ENCODE measurements around the gene GRM5. TPM values are rescaled to one million over a fixed set of nuclear protein-coding genes. Genes with fewer than 3 reads are reported as not detected.

Gene GRM5
- total RNA-seq, 1 donor from 2014 or later: not detected

DNA sequence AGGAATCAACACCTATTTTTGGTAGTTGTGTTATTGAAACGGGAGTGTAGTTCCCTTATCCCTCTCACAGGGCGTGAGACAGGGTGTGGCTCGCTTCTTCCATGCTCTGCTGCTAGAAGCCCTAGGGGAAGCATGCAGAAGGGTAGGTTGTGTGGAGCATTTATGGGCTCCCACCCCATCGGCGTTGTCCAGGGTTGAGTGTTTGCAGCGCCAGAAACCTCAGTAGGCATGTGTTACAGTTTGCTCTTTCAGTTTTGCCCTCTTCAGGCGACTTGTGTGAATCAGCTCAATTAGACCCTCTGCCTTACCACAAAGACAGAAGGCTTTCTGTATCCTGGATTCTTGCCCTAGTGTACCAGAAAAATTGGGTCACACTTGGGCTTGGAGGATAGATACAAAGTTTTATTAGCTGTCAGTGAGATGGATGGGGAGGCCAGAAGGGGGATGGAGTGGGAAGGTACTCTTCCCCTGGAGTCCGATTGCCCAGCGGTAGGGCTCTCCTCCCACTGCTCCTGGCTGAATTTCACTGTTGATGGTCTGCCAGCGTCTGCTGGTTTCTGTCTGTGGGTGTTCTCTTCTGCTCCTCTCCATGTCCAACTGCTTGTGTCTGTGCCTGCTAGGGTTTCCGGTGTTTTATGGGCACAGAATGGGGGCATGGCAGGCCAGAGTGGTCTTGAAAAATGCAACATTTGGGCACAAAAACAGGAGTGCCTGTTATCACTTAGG lies 369.9 kb downstream of the GRM5 start:
- H3K4me1 ChIP-seq: no peaks in the 10 kb centered on the region
- no peak overlapping the region for H3K4me3 ChIP-seq
- no peaks in the 10 kb centered on the region for H3K36me3 ChIP-seq
- intact Hi-C loops (cut with DNase I): no loop called here
- no peak for DNase-seq (ENCODE audit: extremely low spot score in 2 of 2)
- no peaks in the 10 kb centered on the region for H3K9me3 ChIP-seq
- no peak overlapping the region for H3K27ac ChIP-seq
- H3K27me3 ChIP-seq: no peaks in the 10 kb centered on the region
- TF ChIP-seq, protein P1, sequence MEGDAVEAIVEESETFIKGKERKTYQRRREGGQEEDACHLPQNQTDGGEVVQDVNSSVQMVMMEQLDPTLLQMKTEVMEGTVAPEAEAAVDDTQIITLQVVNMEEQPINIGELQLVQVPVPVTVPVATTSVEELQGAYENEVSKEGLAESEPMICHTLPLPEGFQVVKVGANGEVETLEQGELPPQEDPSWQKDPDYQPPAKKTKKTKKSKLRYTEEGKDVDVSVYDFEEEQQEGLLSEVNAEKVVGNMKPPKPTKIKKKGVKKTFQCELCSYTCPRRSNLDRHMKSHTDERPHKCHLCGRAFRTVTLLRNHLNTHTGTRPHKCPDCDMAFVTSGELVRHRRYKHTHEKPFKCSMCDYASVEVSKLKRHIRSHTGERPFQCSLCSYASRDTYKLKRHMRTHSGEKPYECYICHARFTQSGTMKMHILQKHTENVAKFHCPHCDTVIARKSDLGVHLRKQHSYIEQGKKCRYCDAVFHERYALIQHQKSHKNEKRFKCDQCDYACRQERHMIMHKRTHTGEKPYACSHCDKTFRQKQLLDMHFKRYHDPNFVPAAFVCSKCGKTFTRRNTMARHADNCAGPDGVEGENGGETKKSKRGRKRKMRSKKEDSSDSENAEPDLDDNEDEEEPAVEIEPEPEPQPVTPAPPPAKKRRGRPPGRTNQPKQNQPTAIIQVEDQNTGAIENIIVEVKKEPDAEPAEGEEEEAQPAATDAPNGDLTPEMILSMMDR (IDR thresholded peaks at IDR 0.05): no peak
- TF ChIP-seq POLR2AphosphoS5 (IDR thresholded peaks at IDR 0.05; ENCODE audit: insufficient read depth in 1 of 2, low read depth in 1 of 2) (no peak), POLR2A (IDR thresholded peaks at IDR 0.05) (no peak)

DNA sequence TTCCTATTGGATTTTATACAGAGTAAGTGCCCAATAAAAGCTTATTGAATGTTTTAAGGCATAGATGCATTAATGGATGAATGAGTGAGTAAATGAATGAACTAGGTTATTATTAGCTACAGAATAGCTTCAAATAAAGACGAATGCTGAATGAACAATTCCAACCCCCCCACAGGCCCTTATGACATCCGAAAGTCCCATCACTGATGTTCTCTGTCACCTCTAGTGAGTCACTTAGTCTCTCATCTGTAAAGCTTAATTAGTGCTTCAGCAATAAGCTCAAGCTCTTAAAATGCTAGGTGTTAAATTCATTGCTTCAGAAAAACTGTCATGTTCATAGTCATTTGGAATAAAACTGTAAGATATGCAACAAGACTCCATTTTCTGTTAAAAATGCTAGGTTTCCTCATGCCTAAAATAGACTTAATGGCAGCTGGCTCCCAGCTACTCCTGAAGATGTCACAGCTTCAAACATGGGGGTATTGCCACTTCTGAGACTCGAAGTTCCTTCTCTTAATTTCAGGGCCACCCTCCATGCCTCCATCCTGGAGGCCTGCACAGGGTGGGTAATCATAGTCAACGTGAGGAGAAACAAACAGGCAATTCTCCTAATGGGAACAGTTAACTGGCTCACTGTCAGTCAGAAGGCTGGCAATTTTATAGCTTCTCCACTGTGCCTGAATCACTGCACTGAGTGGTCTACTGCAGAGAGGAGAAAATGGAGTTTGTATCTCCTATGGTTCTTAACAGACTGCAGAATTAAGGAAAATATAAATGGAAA lies 373.3 kb downstream of the GRM5 start:
- H3K27ac ChIP-seq: no peak overlapping the region
- no peak for DNase-seq (ENCODE audit: extremely low spot score in 2 of 2)
- no peaks in the 10 kb centered on the region for H3K36me3 ChIP-seq
- no peaks in the 10 kb centered on the region for H3K27me3 ChIP-seq
- TF ChIP-seq POLR2A (IDR thresholded peaks at IDR 0.05) (no peak), POLR2AphosphoS5 (IDR thresholded peaks at IDR 0.05; ENCODE audit: insufficient read depth in 1 of 2, low read depth in 1 of 2) (no peak)
- TF ChIP-seq, protein P1 (IDR thresholded peaks at IDR 0.05): no peak
- H3K4me3 ChIP-seq: no peak overlapping the region
- H3K9me3 ChIP-seq: no peaks in the 10 kb centered on the region
- H3K4me1 ChIP-seq: no peaks in the 10 kb centered on the region
- intact Hi-C loops (cut with DNase I): no loop called here

DNA sequence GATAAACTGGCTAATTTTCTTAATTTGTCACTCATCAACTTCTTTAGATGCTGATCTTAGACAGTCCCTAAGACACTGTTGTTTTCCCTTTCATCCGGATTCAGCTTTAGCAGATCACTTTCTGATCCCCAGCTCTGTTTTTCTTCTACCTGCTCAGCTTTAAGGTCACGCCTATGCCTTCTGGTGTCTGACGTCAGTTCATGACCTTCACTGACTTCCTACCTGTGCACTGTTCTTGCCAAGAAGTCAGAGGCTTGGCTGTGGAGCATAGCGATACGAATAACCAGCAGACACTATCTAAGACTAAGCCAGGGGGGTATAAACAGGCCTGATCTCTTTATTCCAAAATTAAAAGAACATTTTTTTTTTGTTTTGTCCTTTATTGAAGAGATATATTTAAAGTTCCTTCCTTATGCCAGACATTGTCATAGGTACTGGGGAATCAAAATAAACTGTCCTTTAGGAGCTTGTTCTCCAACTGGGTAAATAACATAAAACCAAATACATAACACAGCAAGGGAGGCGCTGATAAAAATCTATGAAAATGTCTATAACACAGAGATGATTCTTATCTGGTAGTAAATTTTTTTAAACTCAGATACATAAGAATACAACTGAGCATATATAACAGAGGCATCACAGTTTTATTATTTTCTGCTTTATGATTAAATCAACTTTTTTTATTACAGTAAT lies 376.1 kb downstream of the GRM5 start:
- intact Hi-C loops (cut with DNase I): no loop called here
- no peaks in the 10 kb centered on the region for H3K4me1 ChIP-seq

DNA sequence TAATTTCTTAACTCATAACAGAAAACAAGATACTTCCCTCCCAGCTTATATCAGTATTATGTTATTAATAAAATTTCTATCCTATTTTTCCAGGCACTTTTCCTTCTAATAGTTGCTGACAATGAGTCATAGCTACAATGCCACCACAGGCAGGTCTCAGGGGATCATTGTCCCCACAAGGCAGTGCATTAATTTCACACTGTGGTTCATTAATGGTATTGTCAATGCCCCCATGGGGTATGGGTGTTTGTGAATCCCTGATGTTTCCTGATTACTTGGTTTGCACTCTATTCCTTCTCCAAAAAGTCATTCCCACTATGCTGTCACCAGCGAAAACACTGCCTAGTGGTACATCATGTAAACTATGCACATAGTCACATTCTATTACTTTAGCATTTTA lies 382.8 kb downstream of the GRM5 start:
- H3K9me3 ChIP-seq: no peaks in the 10 kb centered on the region
- H3K4me3 ChIP-seq: no peak overlapping the region
- no peaks in the 10 kb centered on the region for H3K27me3 ChIP-seq
- H3K36me3 ChIP-seq: no peaks in the 10 kb centered on the region
- no peaks in the 10 kb centered on the region for H3K4me1 ChIP-seq
- TF ChIP-seq, protein P1 (IDR thresholded peaks at IDR 0.05): no peak
- H3K27ac ChIP-seq: no peak overlapping the region
- intact Hi-C loops (cut with DNase I): no loop called here
- DNase-seq (ENCODE audit: extremely low spot score in 2 of 2): no peak

More for the DNA sequence above, 376.1 kb downstream of the GRM5 start:
- no peak overlapping the region for H3K4me3 ChIP-seq
- TF ChIP-seq, protein P1 (IDR thresholded peaks at IDR 0.05): no peak
- TF ChIP-seq POLR2AphosphoS5 (IDR thresholded peaks at IDR 0.05; ENCODE audit: insufficient read depth in 1 of 2, low read depth in 1 of 2) (no peak), POLR2A (IDR thresholded peaks at IDR 0.05) (no peak)
- H3K27me3 ChIP-seq: no peaks in the 10 kb centered on the region
- no peaks in the 10 kb centered on the region for H3K36me3 ChIP-seq
- no peak for DNase-seq (ENCODE audit: extremely low spot score in 2 of 2)
- H3K27ac ChIP-seq: no peak overlapping the region
- no peaks in the 10 kb centered on the region for H3K9me3 ChIP-seq

Data from vagina (tissue), 2 donors.